HG02938 (cell line): ENCODE results near the gene CFAP57.
A peak's percentile ranks its signal among the peaks of the same experiment; 100 is the strongest.
"Not testable (repeated sequence)": the region's sequence is repeated elsewhere in the genome, so short reads cannot be mapped to it uniquely, and the experiment has no call there.

Experiments
- ATAC-seq: cut with Tn5 transposase; IDR thresholded peaks from one replicate; pipeline ENCODE4 v1.9.1; 2021; ENCODE audit warnings: mild to moderate bottlenecking, moderate library complexity; ENCODE audit not compliant: unreplicated experiment

Gene CFAP57

GRCh38 chr1:43172527-43172972, 420 bp downstream of the CFAP57 start:
- ATAC-seq: peak; percentile 19

- ATAC-seq: no peak
Observed at GRCh38 chr1:43174873-43175272, 2.7 kb downstream of the CFAP57 start.

GRCh38 chr1:43177691-43178090, 5.6 kb downstream of the CFAP57 start:
- no peak for ATAC-seq

GRCh38 chr1:43184388-43184787, 12.3 kb downstream of the CFAP57 start:
- ATAC-seq: no peak

- ATAC-seq: no peak
Observed at GRCh38 chr1:43184995-43185394, 12.9 kb downstream of the CFAP57 start.

- no peak for ATAC-seq
Observed at GRCh38 chr1:43188106-43188505, 16.0 kb downstream of the CFAP57 start.

GRCh38 chr1:43194509-43194908, 22.4 kb downstream of the CFAP57 start:
- ATAC-seq: no peak

- ATAC-seq: no peak
Observed at GRCh38 chr1:43197343-43198127, 25.4 kb downstream of the CFAP57 start.

- no peak for ATAC-seq
Observed at GRCh38 chr1:43199093-43199726, 27.1 kb downstream of the CFAP57 start.

GRCh38 chr1:43203859-43204258, 31.7 kb downstream of the CFAP57 start:
- no peak for ATAC-seq

- no peak for ATAC-seq
Observed at GRCh38 chr1:43204394-43204793, 32.3 kb downstream of the CFAP57 start.

GRCh38 chr1:43205671-43206070, 33.5 kb downstream of the CFAP57 start:
- ATAC-seq: no peak

- no peak for ATAC-seq
Observed at GRCh38 chr1:43206600-43207228, 34.6 kb downstream of the CFAP57 start.

GRCh38 chr1:43207229-43207853, 35.2 kb downstream of the CFAP57 start:
- no peak for ATAC-seq

GRCh38 chr1:43208277-43208676, 36.1 kb downstream of the CFAP57 start:
- not testable (repeated sequence) for ATAC-seq

- ATAC-seq: no peak
Observed at GRCh38 chr1:43214501-43215444, 42.6 kb downstream of the CFAP57 start.

- no peak for ATAC-seq
Observed at GRCh38 chr1:43217747-43218146, 45.6 kb downstream of the CFAP57 start.

- peak; percentile 62 for ATAC-seq
Observed at GRCh38 chr1:43220905-43221778, 49.0 kb downstream of the CFAP57 start.

GRCh38 chr1:43221797-43222196, 49.7 kb downstream of the CFAP57 start:
- no peak for ATAC-seq
